Epidermal melanocyte (primary cell): ENCODE measurements around the gene TIPRL.
"Not testable (repeated sequence)": the region's sequence is repeated elsewhere in the genome, so short reads cannot be mapped to it uniquely, and the experiment has no call there.

Experiments
- DNase-seq: peaks from one replicate; pipeline ENCODE4 v3.0.0; 2011; ENCODE audit warnings: low spot score; ENCODE audit not compliant: insufficient read length

TIPRL gene

GRCh38 chr1:168159251-168159650 lies 19.5 kb upstream of the TIPRL start:
- no peak for DNase-seq

GRCh38 chr1:168159979-168160378 lies 18.8 kb upstream of the TIPRL start:
- no peak for DNase-seq

GRCh38 chr1:168161459-168161858 lies 17.3 kb upstream of the TIPRL start:
- DNase-seq = no peak

GRCh38 chr1:168163670-168164069 lies 15.1 kb upstream of the TIPRL start:
- no peak for DNase-seq

GRCh38 chr1:168164771-168165170 lies 14.0 kb upstream of the TIPRL start:
- DNase-seq = no peak

- no peak for DNase-seq
Observed at GRCh38 chr1:168167806-168168205, 11.0 kb upstream of the TIPRL start.

GRCh38 chr1:168170564-168171508 lies 7.9 kb upstream of the TIPRL start:
- DNase-seq = no peak

GRCh38 chr1:168172250-168172915 lies 6.4 kb upstream of the TIPRL start:
- no peak for DNase-seq

- no peak for DNase-seq
Observed at GRCh38 chr1:168178227-168178637, 530 bp upstream of the TIPRL start.

GRCh38 chr1:168179438-168180147 lies 831 bp downstream of the TIPRL start:
- DNase-seq = no peak

- no peak for DNase-seq
Observed at GRCh38 chr1:168180148-168180524, 1.4 kb downstream of the TIPRL start.

- not testable (repeated sequence) for DNase-seq
Observed at GRCh38 chr1:168181063-168181720, 2.4 kb downstream of the TIPRL start.

GRCh38 chr1:168187177-168187576 lies 8.4 kb downstream of the TIPRL start:
- no peak for DNase-seq

- no peak for DNase-seq
Observed at GRCh38 chr1:168190403-168190802, 11.6 kb downstream of the TIPRL start.

GRCh38 chr1:168195199-168196135 lies 16.7 kb downstream of the TIPRL start:
- DNase-seq = no peak

- DNase-seq = no peak
Observed at GRCh38 chr1:168199056-168199455, 20.3 kb downstream of the TIPRL start.

GRCh38 chr1:168202941-168203654 lies 24.3 kb downstream of the TIPRL start:
- DNase-seq = peak; percentile 89

GRCh38 chr1:168206111-168206510 lies 27.3 kb downstream of the TIPRL start:
- no peak for DNase-seq

- DNase-seq = not testable (repeated sequence)
Observed at GRCh38 chr1:168207673-168208072, 28.9 kb downstream of the TIPRL start.

- no peak for DNase-seq
Observed at GRCh38 chr1:168210312-168210711, 31.6 kb downstream of the TIPRL start.
